Liver (tissue), 9 donors: ENCODE results near the gene AAK1. TPM values are rescaled to one million over a fixed set of nuclear protein-coding genes. Genes with fewer than 3 reads are reported as not detected.

Source experiments
- DNase-seq: peaks from one replicate; pipeline ENCODE4 v3.0.0-alpha.2; 2017; ENCODE audit warnings: low spot score
- H3K27ac ChIP-seq, 2 donors: one replicate each; pipeline ENCODE4 v1.7.0; 2013; ENCODE audit warnings: inconsistent platforms in 2 of 2, low read length in 2 of 2, control low read depth in 1 of 2, low read depth in 1 of 2, mild to moderate bottlenecking in 1 of 2
- H3K27me3 ChIP-seq, 4 donors: one replicate each; pipeline versions ENCODE4 v1.6.1 to v1.7.0; 2013; ENCODE audit warnings: low read length in 3 of 4, inconsistent platforms in 1 of 4, mild to moderate bottlenecking in 1 of 4, moderate library complexity in 1 of 4; ENCODE audit not compliant: control insufficient read depth in 4 of 4, insufficient read depth in 4 of 4
- H3K36me3 ChIP-seq, 4 donors: one replicate each; pipeline versions ENCODE4 v1.6.1 to v1.7.0; 2013; ENCODE audit warnings: low read length in 3 of 4, mild to moderate bottlenecking in 3 of 4, low read depth in 1 of 4, moderate library complexity in 1 of 4; ENCODE audit not compliant: control insufficient read depth in 4 of 4, insufficient read depth in 3 of 4
- H3K4me1 ChIP-seq, 4 donors: one replicate each; pipeline versions ENCODE4 v1.6.1 to v1.7.0; 2013; ENCODE audit warnings: low read length in 3 of 4, mild to moderate bottlenecking in 3 of 4, moderate library complexity in 1 of 4; ENCODE audit not compliant: control insufficient read depth in 4 of 4, insufficient read depth in 4 of 4
- H3K4me3 ChIP-seq, 3 donors: one replicate each; pipeline versions ENCODE4 v1.6.1 to v1.7.0; 2013; ENCODE audit warnings: low read length in 3 of 3, control low read depth in 1 of 3, low read depth in 1 of 3, mild to moderate bottlenecking in 1 of 3
- H3K9ac ChIP-seq, 2 donors: one replicate each; pipeline ENCODE4 v1.7.0; 2013; ENCODE audit warnings: low read length in 2 of 2, mild to moderate bottlenecking in 2 of 2, moderate library complexity in 2 of 2, control low read depth in 1 of 2, low read depth in 1 of 2
- H3K9me3 ChIP-seq, 4 donors: one replicate each; pipeline versions ENCODE4 v1.6.1 to v1.7.0; 2013; ENCODE audit warnings: low read length in 3 of 4; ENCODE audit not compliant: control insufficient read depth in 4 of 4
- EGR1 ChIP-seq, 2 donors: IDR thresholded peaks; 2 replicates each; pipeline ENCODE4 v1.6.1; 2016 to 2018; ENCODE audit warnings: antibody characterized with exemption in 2 of 2, low read depth in 2 of 2
- FOXA1 ChIP-seq: IDR thresholded peaks from 2 replicates; pipeline ENCODE4 v1.6.1; 2016; ENCODE audit warnings: antibody characterized with exemption
- FOXA2 ChIP-seq: IDR thresholded peaks from 2 replicates; pipeline ENCODE4 v1.6.1; 2016; ENCODE audit warnings: antibody characterized with exemption
- GABPA ChIP-seq, 2 donors: IDR thresholded peaks in 1 of 2; conservative IDR thresholded peaks in 1 of 2; 2 replicates each; pipeline ENCODE4 v1.6.1; 2016; ENCODE audit warnings: antibody characterized with exemption in 2 of 2, mild to moderate bottlenecking in 1 of 2, moderate library complexity in 1 of 2
- HNF4A ChIP-seq, 2 donors: conservative IDR thresholded peaks; 2 replicates each; pipeline ENCODE4 v1.6.1; 2016; ENCODE audit warnings: antibody characterized with exemption in 2 of 2, mild to moderate bottlenecking in 2 of 2
- HNF4G ChIP-seq: IDR thresholded peaks from 2 replicates; pipeline ENCODE4 v1.6.1; 2016; ENCODE audit warnings: antibody characterized with exemption
- JUND ChIP-seq, 2 donors: IDR thresholded peaks; 2 replicates each; pipeline ENCODE4 v1.6.1; 2016; ENCODE audit warnings: antibody characterized with exemption in 2 of 2
- NR2F2 ChIP-seq: IDR thresholded peaks from 2 replicates; pipeline ENCODE4 v1.6.1; 2016; ENCODE audit warnings: antibody characterized with exemption
- RAD21 ChIP-seq, 2 donors: IDR thresholded peaks; 2 replicates each; pipeline ENCODE4 v1.6.1; 2016; ENCODE audit warnings: antibody characterized with exemption in 2 of 2, mild to moderate bottlenecking in 2 of 2
- RXRA ChIP-seq, 2 donors: IDR thresholded peaks; 2 replicates each; pipeline ENCODE4 v1.6.1; 2017 to 2018; ENCODE audit warnings: antibody characterized with exemption in 2 of 2, mild to moderate bottlenecking in 1 of 2
- SP1 ChIP-seq: IDR thresholded peaks from 2 replicates; pipeline ENCODE4 v1.6.1; 2018; ENCODE audit warnings: antibody characterized with exemption, mild to moderate bottlenecking
- TAF1 ChIP-seq: conservative IDR thresholded peaks from 2 replicates; pipeline ENCODE4 v1.6.1; 2016; ENCODE audit warnings: antibody characterized with exemption, mild to moderate bottlenecking
- YY1 ChIP-seq: IDR thresholded peaks from 2 replicates; pipeline ENCODE4 v1.6.1; 2016; ENCODE audit warnings: antibody characterized with exemption, mild to moderate bottlenecking
- WGBS: extraction: QIAGEN DNeasy Blood & Tissue Kit; methylation state at CpG from one replicate; pipeline ENCODE4 v1.1.7; 2013; 5-methylcytosine and 5-hydroxymethylcytosine counted together
- polyA plus RNA-seq, 2 donors: library from polyadenylated mRNA; stranded (reverse) in 1 of 2; unstranded in 1 of 2; fragments of 200-250 nt in 1 of 2; fragments of >200 nt in 1 of 2; fragmentation: Nextera tagmentation in 1 of 2; extraction: Ambion mirVana in 1 of 2; gene quantifications; one replicate each; pipeline versions ENCODE4 v1.2.1 to v1.2.3, GENCODE V29; 2013 to 2015
- total RNA-seq, 2 donors: library from RNA; depleted of rRNA; stranded (reverse); fragments of >200 nt; gene quantifications; one replicate each; pipeline ENCODE4 v1.2.3, GENCODE V29; 2014
- TF ChIP-seq, protein P1 (sequence below): IDR thresholded peaks from 2 replicates; pipeline ENCODE4 v1.6.1; 2016; ENCODE audit warnings: antibody characterized with exemption
- TF ChIP-seq, protein P2 (sequence below): IDR thresholded peaks from 2 replicates; pipeline ENCODE4 v1.6.1; 2016; ENCODE audit warnings: antibody characterized with exemption
- TF ChIP-seq, protein P3 (sequence below): fragments of 150-350 bp; IDR thresholded peaks from 2 replicates; pipeline ENCODE4 v1.5.1; 2017; ENCODE audit warnings: improper control_type of control experiment, low read depth, low read length; ENCODE audit not compliant: missing input control
- TF ChIP-seq, protein P4 (sequence below): IDR thresholded peaks from 2 replicates; pipeline ENCODE4 v1.6.1; 2016; ENCODE audit warnings: antibody characterized with exemption
- donor health status: healthy.
- donor health status: healthy.
- donor health status: healthy.
- donor health status: healthy.
- donor health status: healthy.

AAK1 gene
- total and polyA plus RNA-seq, 4 donors = 3.9 to 14.3 (median 11.3) TPM

DNA sequence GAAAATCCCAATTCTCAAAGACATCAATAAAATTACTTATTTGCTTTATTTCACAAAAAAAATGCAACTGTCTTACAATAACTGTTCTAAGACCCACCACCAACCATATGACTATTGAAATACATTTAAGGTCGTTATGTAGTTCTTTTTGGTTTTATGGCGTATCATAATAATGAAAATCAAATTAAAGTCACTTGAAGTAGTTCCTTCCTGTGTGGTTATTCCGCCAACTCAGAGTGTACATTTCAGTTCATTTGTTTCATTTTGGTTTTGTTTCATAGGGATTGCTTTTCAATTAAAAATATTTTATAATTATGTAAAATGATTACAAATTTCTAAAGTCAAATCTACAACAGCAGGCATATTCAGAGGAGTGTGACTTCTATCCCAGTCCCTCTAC, 45.9 kb upstream of the AAK1 start (continued):
- TF ChIP-seq EGR1 (IDR thresholded peaks at IDR 0.05; ENCODE audit: low read depth in 2 of 2) = no peak
- TF ChIP-seq JUND (IDR thresholded peaks at IDR 0.05) = no peak
- TF ChIP-seq RXRA (IDR thresholded peaks at IDR 0.05) = no peak
- TF ChIP-seq, protein P1, sequence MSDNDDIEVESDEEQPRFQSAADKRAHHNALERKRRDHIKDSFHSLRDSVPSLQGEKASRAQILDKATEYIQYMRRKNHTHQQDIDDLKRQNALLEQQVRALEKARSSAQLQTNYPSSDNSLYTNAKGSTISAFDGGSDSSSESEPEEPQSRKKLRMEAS = no peak
- no peak for TF ChIP-seq YY1
- TF ChIP-seq, protein P2, sequence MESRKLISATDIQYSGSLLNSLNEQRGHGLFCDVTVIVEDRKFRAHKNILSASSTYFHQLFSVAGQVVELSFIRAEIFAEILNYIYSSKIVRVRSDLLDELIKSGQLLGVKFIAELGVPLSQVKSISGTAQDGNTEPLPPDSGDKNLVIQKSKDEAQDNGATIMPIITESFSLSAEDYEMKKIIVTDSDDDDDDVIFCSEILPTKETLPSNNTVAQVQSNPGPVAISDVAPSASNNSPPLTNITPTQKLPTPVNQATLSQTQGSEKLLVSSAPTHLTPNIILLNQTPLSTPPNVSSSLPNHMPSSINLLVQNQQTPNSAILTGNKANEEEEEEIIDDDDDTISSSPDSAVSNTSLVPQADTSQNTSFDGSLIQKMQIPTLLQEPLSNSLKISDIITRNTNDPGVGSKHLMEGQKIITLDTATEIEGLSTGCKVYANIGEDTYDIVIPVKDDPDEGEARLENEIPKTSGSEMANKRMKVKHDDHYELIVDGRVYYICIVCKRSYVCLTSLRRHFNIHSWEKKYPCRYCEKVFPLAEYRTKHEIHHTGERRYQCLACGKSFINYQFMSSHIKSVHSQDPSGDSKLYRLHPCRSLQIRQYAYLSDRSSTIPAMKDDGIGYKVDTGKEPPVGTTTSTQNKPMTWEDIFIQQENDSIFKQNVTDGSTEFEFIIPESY = no peak

DNA sequence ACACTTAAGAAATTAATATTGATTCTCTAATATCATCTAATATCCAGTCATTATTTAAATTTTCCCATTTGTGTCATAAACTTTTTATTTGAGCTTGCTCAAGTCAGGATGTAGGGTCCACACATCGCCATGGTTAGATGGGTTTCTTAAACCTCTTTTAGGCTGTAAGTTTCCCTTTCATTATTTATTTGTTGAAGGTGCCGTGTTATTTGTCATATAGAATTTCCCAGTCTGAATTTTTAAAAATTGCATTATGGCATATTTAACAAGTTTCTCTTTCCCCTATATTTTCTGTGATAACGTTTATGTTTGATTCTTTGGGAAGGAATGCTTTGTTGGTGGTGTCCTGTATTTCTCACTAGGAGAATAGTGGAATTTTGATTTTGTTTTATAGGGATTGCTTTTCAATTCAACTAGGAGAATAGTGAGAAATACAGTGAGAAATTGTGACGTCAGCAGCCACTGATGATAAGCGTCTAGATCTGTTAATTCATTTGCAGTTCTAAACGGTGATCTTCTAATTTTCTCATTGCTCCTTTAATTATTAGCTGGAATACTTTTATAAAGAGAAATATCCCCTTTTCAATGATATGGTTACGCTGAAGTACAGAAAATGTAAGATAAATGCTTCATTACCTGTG, 44.6 kb upstream of the AAK1 start:
- Histone ChIP-seq H3K4me1 (peaks cover 0 to 9% (median 0%) of the 10 kb centered on the region in 4 donors), H3K9me3 (no peaks in the 10 kb centered on the region)

More for the DNA sequence above, 44.6 kb upstream of the AAK1 start:
- Histone ChIP-seq H3K27ac (no peak overlapping the region), H3K4me3 (no peak overlapping the region), H3K36me3 (no peaks in the 10 kb centered on the region), H3K27me3 (no peaks in the 10 kb centered on the region), H3K9ac (no peak overlapping the region)
- no peak for DNase-seq
- TF ChIP-seq NR2F2 (no peak), RAD21 (IDR thresholded peaks at IDR 0.05) (no peak), RXRA (IDR thresholded peaks at IDR 0.05) (no peak), HNF4G (no peak), EGR1 (IDR thresholded peaks at IDR 0.05; ENCODE audit: low read depth in 2 of 2) (no peak), JUND (IDR thresholded peaks at IDR 0.05) (no peak), FOXA1 (no peak), SP1 (no peak), FOXA2 (no peak), GABPA (IDR thresholded peaks at IDR 0.05 in 1 of 2, conservative IDR thresholded peaks at IDR 0.05 in 1 of 2) (no peak), HNF4A (conservative IDR thresholded peaks at IDR 0.05) (no peak), TAF1 (no peak), YY1 (no peak)
- TF ChIP-seq, protein P2 = no peak
- TF ChIP-seq, protein P1 = no peak
- TF ChIP-seq, protein P3, sequence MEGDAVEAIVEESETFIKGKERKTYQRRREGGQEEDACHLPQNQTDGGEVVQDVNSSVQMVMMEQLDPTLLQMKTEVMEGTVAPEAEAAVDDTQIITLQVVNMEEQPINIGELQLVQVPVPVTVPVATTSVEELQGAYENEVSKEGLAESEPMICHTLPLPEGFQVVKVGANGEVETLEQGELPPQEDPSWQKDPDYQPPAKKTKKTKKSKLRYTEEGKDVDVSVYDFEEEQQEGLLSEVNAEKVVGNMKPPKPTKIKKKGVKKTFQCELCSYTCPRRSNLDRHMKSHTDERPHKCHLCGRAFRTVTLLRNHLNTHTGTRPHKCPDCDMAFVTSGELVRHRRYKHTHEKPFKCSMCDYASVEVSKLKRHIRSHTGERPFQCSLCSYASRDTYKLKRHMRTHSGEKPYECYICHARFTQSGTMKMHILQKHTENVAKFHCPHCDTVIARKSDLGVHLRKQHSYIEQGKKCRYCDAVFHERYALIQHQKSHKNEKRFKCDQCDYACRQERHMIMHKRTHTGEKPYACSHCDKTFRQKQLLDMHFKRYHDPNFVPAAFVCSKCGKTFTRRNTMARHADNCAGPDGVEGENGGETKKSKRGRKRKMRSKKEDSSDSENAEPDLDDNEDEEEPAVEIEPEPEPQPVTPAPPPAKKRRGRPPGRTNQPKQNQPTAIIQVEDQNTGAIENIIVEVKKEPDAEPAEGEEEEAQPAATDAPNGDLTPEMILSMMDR = no peak
- TF ChIP-seq, protein P4, sequence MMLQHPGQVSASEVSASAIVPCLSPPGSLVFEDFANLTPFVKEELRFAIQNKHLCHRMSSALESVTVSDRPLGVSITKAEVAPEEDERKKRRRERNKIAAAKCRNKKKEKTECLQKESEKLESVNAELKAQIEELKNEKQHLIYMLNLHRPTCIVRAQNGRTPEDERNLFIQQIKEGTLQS = no peak
- WGBS = 93% methylated on average over 7 of the region's 7 CpGs
